CD8-positive, alpha-beta memory T cell (primary cell): ENCODE data around the gene SUSD4. TPM values are rescaled to one million over a fixed set of nuclear protein-coding genes. Genes with fewer than 3 reads are reported as not detected.
A peak's percentile ranks its signal among the peaks of the same experiment; 100 is the strongest.

Experiments used
- CTCF ChIA-PET: fragments of 350-600 bp; sonication (Branson Sonifier 250); formaldehyde crosslinking; loops from one replicate; lab custom pipeline; 2021; ENCODE audit warnings: antibody characterized with exemption; lab: Charles Lee
- POLR2A ChIA-PET: fragments of 350-600 bp; sonication (Branson Sonifier 250); formaldehyde crosslinking; loops from one replicate; lab custom pipeline; 2021; ENCODE audit warnings: antibody characterized with exemption; lab: Charles Lee
- DNase-seq, 5 donors: peaks; one replicate each; pipeline versions ENCODE4 v3.0.0 to v3.0.0-alpha.2; 2020 to 2022; ENCODE audit warnings: mixed read lengths in 1 of 5
- H3K27ac ChIP-seq: one replicate; pipeline ENCODE4 v1.7.0; 2013; ENCODE audit warnings: low read depth, mild to moderate bottlenecking, low read length, moderate library complexity
- H3K27me3 ChIP-seq: 2 replicates; pipeline ENCODE4 v1.7.0; 2013; ENCODE audit warnings: low read length, mild to moderate bottlenecking; ENCODE audit not compliant: insufficient read depth, poor library complexity, severe bottlenecking
- H3K36me3 ChIP-seq: 2 replicates; pipeline ENCODE4 v1.7.0; 2013; ENCODE audit warnings: mild to moderate bottlenecking, low read length, moderate library complexity; ENCODE audit not compliant: insufficient read depth
- H3K4me1 ChIP-seq: 2 replicates; pipeline ENCODE4 v1.7.0; 2013; ENCODE audit warnings: mild to moderate bottlenecking, low read length, moderate library complexity; ENCODE audit not compliant: insufficient read depth
- H3K4me3 ChIP-seq: 2 replicates; pipeline ENCODE4 v1.7.0; 2013; ENCODE audit warnings: mild to moderate bottlenecking, low read length
- H3K9me3 ChIP-seq: 2 replicates; pipeline ENCODE4 v1.7.0; 2013; ENCODE audit warnings: mild to moderate bottlenecking, low read length
- H3K27ac Mint-ChIP-seq, 8 donors: one replicate each; pipeline ENCODE4 v1.8.0; 2020 to 2021; ENCODE audit warnings: mixed read lengths in 8 of 8, mild to moderate bottlenecking in 6 of 8, inconsistent platforms in 3 of 8, moderate library complexity in 3 of 8
- H3K27me3 Mint-ChIP-seq, 2 donors: one replicate each; pipeline ENCODE4 v1.8.0; 2020 to 2021; ENCODE audit warnings: mixed read lengths in 2 of 2, mild to moderate bottlenecking in 1 of 2, moderate library complexity in 1 of 2
- H3K36me3 Mint-ChIP-seq, 3 donors: one replicate each; pipeline ENCODE4 v1.8.0; 2020 to 2021; ENCODE audit warnings: mixed read lengths in 3 of 3, inconsistent platforms in 1 of 3, mild to moderate bottlenecking in 1 of 3
- H3K4me1 Mint-ChIP-seq, 3 donors: one replicate each; pipeline ENCODE4 v1.8.0; 2020 to 2021; ENCODE audit warnings: mixed read lengths in 3 of 3, inconsistent platforms in 1 of 3, mild to moderate bottlenecking in 1 of 3
- H3K4me3 Mint-ChIP-seq, 7 donors: one replicate each; pipeline ENCODE4 v1.8.0; 2020 to 2021; ENCODE audit warnings: mixed read lengths in 7 of 7, mild to moderate bottlenecking in 6 of 7, moderate library complexity in 4 of 7, inconsistent platforms in 2 of 7
- H3K9me3 Mint-ChIP-seq, 5 donors: one replicate each; pipeline ENCODE4 v1.8.0; 2020 to 2022; ENCODE audit warnings: mixed read lengths in 5 of 5, mild to moderate bottlenecking in 3 of 5, moderate library complexity in 2 of 5, inconsistent platforms in 1 of 5
- polyA plus RNA-seq: library from polyadenylated mRNA; unstranded; fragments of 300-500 nt; fragmentation: Illumina TruSeq; gene quantifications from one replicate; pipeline ENCODE4 v1.2.3, GENCODE V29; 2021
- total RNA-seq, 2 experiments: library from RNA; stranded (reverse); gene quantifications; one replicate each; pipeline ENCODE4 v1.2.3, GENCODE V29; 2021

The SUSD4 gene, protein sequence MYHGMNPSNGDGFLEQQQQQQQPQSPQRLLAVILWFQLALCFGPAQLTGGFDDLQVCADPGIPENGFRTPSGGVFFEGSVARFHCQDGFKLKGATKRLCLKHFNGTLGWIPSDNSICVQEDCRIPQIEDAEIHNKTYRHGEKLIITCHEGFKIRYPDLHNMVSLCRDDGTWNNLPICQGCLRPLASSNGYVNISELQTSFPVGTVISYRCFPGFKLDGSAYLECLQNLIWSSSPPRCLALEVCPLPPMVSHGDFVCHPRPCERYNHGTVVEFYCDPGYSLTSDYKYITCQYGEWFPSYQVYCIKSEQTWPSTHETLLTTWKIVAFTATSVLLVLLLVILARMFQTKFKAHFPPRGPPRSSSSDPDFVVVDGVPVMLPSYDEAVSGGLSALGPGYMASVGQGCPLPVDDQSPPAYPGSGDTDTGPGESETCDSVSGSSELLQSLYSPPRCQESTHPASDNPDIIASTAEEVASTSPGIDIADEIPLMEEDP
- total RNA-seq (under 1 TPM; 0.16 to 0.18 TPM), polyA plus RNA-seq (4.2 TPM)

DNA sequence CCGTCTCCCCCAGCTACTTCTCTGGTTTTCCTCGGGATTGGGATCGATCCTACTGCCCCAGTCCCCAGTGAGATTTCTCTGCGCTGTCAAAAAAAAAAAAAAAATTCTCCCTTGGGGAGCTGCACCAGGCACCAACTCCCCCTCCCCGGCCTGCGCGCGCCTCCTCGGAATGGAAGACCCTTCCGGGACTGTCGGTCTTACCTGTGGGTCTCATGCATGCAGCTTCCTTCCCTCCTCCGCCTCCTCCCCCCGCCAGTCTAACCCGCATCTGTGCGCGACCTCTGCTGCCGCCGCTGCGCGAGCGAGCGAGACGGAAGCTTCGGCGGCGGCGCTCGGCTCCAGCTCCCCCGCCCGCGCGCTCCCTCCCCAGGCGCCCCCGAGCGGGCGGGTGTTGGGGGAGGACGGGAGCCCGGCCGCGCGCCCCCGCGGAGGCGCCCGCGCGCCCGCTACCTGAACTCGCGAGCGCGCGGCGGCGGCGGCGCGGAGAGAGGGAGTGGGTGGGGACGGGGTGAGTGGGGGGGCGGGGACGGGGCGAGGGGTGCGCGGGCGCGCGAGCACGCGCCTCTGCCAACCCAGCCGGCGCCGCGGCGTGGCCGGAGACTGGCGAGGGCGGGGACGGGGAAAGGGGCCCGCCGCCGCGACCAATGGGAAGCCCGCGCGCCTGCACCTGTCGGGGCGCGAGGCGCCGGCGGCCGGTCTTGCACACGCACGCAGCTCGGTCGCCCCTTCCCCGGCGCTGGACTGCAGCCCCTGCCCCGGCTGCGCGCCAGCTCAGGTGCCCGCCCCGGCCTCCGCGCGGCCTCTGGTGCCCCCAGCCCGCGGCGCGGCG is at the start of gene SUSD4:
SUSD4 (minus strand) TSS at position 321 of the 829 bp plus-strand sequence. CDS start 751 bp downstream, outside the sequence.
- ChIA-PET POLR2A (interaction anchor here (0.7 kb wide), 1 partner anchor 793 kb away, joined by 7 read pairs; no protein-coding TSS in a partner anchor), CTCF (no interaction called here)
- H3K36me3 ChIP-seq: no peaks in the 10 kb centered on the region
- peaks cover 9% of the 10 kb centered on the region for H3K4me1 ChIP-seq
- H3K27ac ChIP-seq: no peak within 1 kb of the TSS
- H3K4me3 ChIP-seq: peak within 1 kb of the TSS; percentile 81
- H3K9me3 ChIP-seq: no peaks in the 10 kb centered on the region
- peak within 1 kb of the TSS in 6 of 8 donors; percentile 61 to 93 (median 81) for H3K27ac Mint-ChIP-seq
- H3K36me3 Mint-ChIP-seq: no peaks in the 10 kb centered on the region
- DNase-seq: peak; percentile 37 to 74 (median 60)
- H3K9me3 Mint-ChIP-seq: peaks cover 0 to 2% (median 0%) of the 10 kb centered on the region in 5 donors
- peak within 1 kb of the TSS; percentile 77 to 95 (median 88) for H3K4me3 Mint-ChIP-seq
- H3K4me1 Mint-ChIP-seq: peaks cover 12 to 26% (median 17%) of the 10 kb centered on the region in 3 donors
- H3K27me3 Mint-ChIP-seq: peaks cover 24 to 56% of the 10 kb centered on the region in 2 donors
- peaks cover 3% of the 10 kb centered on the region for H3K27me3 ChIP-seq

DNA sequence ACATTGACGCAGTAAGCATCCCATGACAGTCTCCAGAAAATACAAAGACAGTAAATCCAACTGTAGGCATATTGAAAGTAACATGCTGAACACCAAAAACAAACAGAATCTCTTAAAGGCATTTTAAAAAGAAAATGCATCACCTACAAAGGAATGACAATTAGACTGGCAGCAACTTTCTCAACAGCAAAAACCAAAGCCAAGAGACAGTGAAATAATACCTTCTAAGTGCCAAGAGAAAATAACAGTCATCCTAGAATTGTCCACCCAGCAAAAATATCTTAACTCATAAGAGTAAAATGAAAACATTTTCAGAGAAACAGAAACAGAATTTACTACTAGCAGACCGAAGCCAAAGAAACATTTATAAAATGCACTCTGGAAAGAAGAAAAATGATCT is 49.2 kb upstream of the SUSD4 start:
- Histone ChIP-seq H3K27me3 (no peaks in the 10 kb centered on the region), H3K4me1 (no peaks in the 10 kb centered on the region), H3K36me3 (no peaks in the 10 kb centered on the region), H3K4me3 (no peak overlapping the region), H3K9me3 (no peaks in the 10 kb centered on the region), H3K27ac (no peak overlapping the region)
- no peak overlapping the region for H3K4me3 Mint-ChIP-seq
- H3K4me1 Mint-ChIP-seq: no peaks in the 10 kb centered on the region
- DNase-seq: no peak
- ChIA-PET CTCF (no interaction called here), POLR2A (no interaction called here)
- H3K27ac Mint-ChIP-seq: no peak overlapping the region
- no peaks in the 10 kb centered on the region for H3K36me3 Mint-ChIP-seq
- peaks cover 4 to 8% of the 10 kb centered on the region in 2 donors for H3K27me3 Mint-ChIP-seq
- no peaks in the 10 kb centered on the region for H3K9me3 Mint-ChIP-seq

DNA sequence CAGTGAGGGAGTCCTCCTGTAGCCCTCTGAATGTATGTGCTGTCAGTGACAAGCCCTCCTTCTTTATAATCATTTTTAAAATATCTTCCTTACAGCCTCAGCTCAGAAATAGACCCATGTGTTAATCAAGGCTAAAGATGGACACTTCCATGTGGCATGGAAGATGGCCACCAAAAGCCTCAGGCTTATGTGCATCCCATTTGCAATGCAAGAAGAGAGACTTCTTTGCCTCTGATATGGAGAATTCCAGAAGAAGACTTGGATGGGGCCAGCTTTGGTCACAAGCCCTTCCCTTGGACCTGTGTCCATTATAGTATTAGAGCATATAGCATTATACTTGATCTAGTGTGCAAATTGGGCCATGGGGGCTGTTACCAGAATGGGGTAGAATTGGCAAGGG is 47.7 kb upstream of the SUSD4 start:
- DNase-seq: no peak
- H3K27ac ChIP-seq: no peak overlapping the region
- H3K27me3 ChIP-seq: no peaks in the 10 kb centered on the region
- no peaks in the 10 kb centered on the region for H3K9me3 Mint-ChIP-seq
- H3K36me3 Mint-ChIP-seq: peaks cover 0 to 1% (median 0%) of the 10 kb centered on the region in 3 donors
- no peaks in the 10 kb centered on the region for H3K36me3 ChIP-seq
- H3K9me3 ChIP-seq: no peaks in the 10 kb centered on the region
- H3K4me1 Mint-ChIP-seq: no peaks in the 10 kb centered on the region
- no peaks in the 10 kb centered on the region for H3K4me1 ChIP-seq
- H3K4me3 Mint-ChIP-seq: no peak overlapping the region
- no peak overlapping the region for H3K27ac Mint-ChIP-seq
- no peak overlapping the region for H3K4me3 ChIP-seq
- peaks cover 5 to 21% of the 10 kb centered on the region in 2 donors for H3K27me3 Mint-ChIP-seq
- ChIA-PET POLR2A (no interaction called here), CTCF (no interaction called here)

DNA sequence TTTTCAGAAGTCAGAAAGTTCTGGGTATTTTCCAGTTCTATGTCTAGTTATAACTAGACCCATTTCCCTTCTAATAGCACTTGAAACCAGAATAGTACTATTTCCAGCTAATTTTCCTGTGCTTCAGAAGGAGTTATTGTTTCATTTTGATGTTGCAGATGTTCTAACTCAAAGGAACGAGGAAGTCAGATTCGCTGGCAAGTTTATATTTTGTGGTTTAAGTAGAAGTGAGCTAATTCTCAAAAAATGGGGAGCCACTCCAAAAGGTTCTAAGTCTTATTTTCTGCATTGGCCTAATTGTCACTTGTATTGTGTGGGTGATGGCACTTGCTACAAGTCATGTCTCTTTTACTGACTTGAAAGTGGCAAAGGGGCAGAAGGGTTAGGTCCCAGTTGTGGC is 47.3 kb upstream of the SUSD4 start:
- ChIA-PET POLR2A (no interaction called here), CTCF (no interaction called here)
- H3K36me3 Mint-ChIP-seq: peaks cover 0 to 5% (median 0%) of the 10 kb centered on the region in 3 donors
- H3K4me1 Mint-ChIP-seq: no peaks in the 10 kb centered on the region
- no peak overlapping the region for H3K27ac Mint-ChIP-seq
- H3K27me3 Mint-ChIP-seq: peaks cover 5 to 25% of the 10 kb centered on the region in 2 donors
- H3K4me3 Mint-ChIP-seq: no peak overlapping the region
- no peaks in the 10 kb centered on the region for H3K27me3 ChIP-seq
- no peaks in the 10 kb centered on the region for H3K4me1 ChIP-seq
- no peak overlapping the region for H3K27ac ChIP-seq
- H3K4me3 ChIP-seq: no peak overlapping the region
- H3K9me3 ChIP-seq: no peaks in the 10 kb centered on the region
- H3K9me3 Mint-ChIP-seq: no peaks in the 10 kb centered on the region
- no peak for DNase-seq
- H3K36me3 ChIP-seq: no peaks in the 10 kb centered on the region

DNA sequence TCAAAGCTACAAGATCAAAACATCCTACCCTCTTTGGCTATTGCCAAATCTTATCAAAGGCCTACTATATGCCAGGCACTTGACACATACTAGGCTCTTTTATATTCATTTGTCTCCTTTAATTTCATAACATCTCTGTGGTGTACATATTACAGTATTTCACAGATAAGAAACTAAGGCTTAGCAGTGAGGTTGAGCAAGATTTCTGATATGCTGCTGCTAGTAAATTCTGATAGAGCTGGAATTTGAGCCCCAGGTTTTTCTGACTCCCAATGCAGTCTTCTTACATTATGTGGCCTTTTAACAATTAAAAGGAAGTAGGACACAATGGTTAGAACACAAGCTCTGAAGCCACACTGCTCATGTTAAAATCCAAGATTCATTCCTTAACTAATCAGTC is 46.1 kb upstream of the SUSD4 start:
- Histone ChIP-seq H3K4me1 (no peaks in the 10 kb centered on the region), H3K27me3 (no peaks in the 10 kb centered on the region), H3K9me3 (no peaks in the 10 kb centered on the region), H3K4me3 (no peak overlapping the region), H3K27ac (no peak overlapping the region), H3K36me3 (no peaks in the 10 kb centered on the region)
- Mint-ChIP-seq H3K36me3 (peaks cover 0 to 5% (median 2%) of the 10 kb centered on the region in 3 donors), H3K4me3 (no peak overlapping the region), H3K4me1 (peaks cover 0 to 9% (median 3%) of the 10 kb centered on the region in 3 donors), H3K27ac (no peak overlapping the region), H3K27me3 (peaks cover 10 to 37% of the 10 kb centered on the region in 2 donors), H3K9me3 (peaks cover 0 to 8% (median 0%) of the 10 kb centered on the region in 5 donors)
- DNase-seq: no peak
- ChIA-PET CTCF (no interaction called here), POLR2A (no interaction called here)

DNA sequence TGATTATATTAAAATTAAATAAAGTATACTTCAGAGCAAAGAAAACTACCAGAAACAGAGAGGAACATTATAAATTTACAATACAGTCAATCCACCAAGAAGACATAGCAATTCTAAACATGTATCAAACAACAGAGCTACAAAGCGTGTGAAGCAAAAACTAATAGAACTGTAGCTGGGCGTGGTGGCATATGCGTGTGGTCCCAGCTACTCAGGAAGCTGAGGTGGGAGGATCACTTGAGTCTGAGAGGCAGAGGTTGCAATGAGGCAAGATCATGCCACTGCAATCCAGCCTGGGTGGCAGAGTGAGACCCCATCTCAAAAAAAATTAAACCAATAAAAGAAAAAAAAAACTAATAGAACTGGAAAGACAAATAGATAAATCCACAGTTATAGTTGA is 41.5 kb upstream of the SUSD4 start:
- H3K4me1 ChIP-seq: no peaks in the 10 kb centered on the region

DNA sequence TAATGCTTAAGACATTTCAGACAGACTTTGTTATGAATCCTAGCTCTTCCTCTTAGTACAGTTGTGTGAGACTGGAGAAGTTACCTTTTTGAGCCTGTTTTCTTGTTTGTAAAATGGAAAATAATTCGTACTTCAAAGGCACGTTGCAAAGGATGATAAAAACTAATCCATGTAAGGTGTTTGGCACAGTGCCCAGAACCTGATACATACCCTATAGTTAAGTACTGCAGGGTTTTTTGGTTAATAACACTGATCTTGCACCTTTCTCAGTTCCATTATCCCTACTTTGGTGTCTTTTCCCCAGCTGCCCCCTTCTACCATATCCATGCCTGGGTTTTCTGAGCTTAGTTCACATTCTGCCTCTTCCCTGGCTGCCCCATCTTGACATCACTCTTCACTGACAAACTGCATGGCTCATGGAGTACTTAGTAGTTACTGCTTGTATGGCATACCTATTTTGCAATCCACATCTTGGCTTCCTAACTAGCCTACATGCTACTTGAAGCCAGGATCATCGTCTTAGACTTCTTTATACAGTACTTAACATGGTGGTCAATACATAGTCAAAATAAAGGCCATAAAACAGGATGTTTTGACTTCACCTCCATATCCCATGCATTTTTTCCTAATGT is 39.3 kb upstream of the SUSD4 start:
- H3K9me3 ChIP-seq: no peaks in the 10 kb centered on the region
- CTCF ChIA-PET: no interaction called here

More for the DNA sequence above, 41.5 kb upstream of the SUSD4 start:
- Mint-ChIP-seq H3K4me1 (peaks cover 0 to 26% (median 3%) of the 10 kb centered on the region in 3 donors), H3K27ac (no peak overlapping the region), H3K27me3 (peaks cover 7 to 59% of the 10 kb centered on the region in 2 donors), H3K36me3 (peaks cover 0 to 15% (median 4%) of the 10 kb centered on the region in 3 donors), H3K9me3 (peaks cover 0 to 8% (median 0%) of the 10 kb centered on the region in 5 donors), H3K4me3 (peak overlapping the region in 1 of 7 donors; percentile 29)
- DNase-seq: no peak
- ChIA-PET CTCF (no interaction called here), POLR2A (no interaction called here)
- H3K9me3 ChIP-seq: no peaks in the 10 kb centered on the region
- no peaks in the 10 kb centered on the region for H3K36me3 ChIP-seq
- H3K27me3 ChIP-seq: no peaks in the 10 kb centered on the region
- no peak overlapping the region for H3K27ac ChIP-seq
- H3K4me3 ChIP-seq: no peak overlapping the region

More for the DNA sequence above, 39.3 kb upstream of the SUSD4 start:
- no peaks in the 10 kb centered on the region for H3K27me3 ChIP-seq
- POLR2A ChIA-PET: no interaction called here
- Mint-ChIP-seq H3K4me3 (no peak overlapping the region), H3K9me3 (peaks cover 0 to 11% (median 2%) of the 10 kb centered on the region in 5 donors), H3K4me1 (peaks cover 0 to 26% (median 3%) of the 10 kb centered on the region in 3 donors), H3K27ac (no peak overlapping the region), H3K36me3 (peaks cover 0 to 15% (median 4%) of the 10 kb centered on the region in 3 donors), H3K27me3 (peaks cover 7 to 59% of the 10 kb centered on the region in 2 donors)
- H3K4me1 ChIP-seq: no peaks in the 10 kb centered on the region
- no peak overlapping the region for H3K27ac ChIP-seq
- no peaks in the 10 kb centered on the region for H3K36me3 ChIP-seq
- H3K4me3 ChIP-seq: no peak overlapping the region
- DNase-seq: no peak
